ENCODE results near the gene NIPSNAP3A. TPM values are rescaled to one million over a fixed set of nuclear protein-coding genes. Genes with fewer than 3 reads are reported as not detected.

NIPSNAP3A gene
- total and polyA plus RNA-seq, 2 of the 8 experiments (the other 6 are each of a cell fraction or from before 2014, with no cell fraction given): 9.3 to 9.4 TPM

GRCh38 chr9:104778802-104779201 lies 31.3 kb downstream of the NIPSNAP3A start:
- H3K4me3 ChIP-seq (ENCODE audit: extremely low read depth in 1 of 4, insufficient read depth in 2 of 4, low read depth in 3 of 4, low read length in 4 of 4): no peak overlapping the region
- H2BK15ac ChIP-seq (ENCODE audit: low read length): no peak overlapping the region
- H3K4me2 ChIP-seq (ENCODE audit: insufficient read depth in 1 of 2, low read depth in 2 of 2, low read length in 2 of 2): no peak overlapping the region
- TF ChIP-seq CTBP2 (IDR thresholded peaks at IDR 0.05; ENCODE audit: borderline replicate concordance, insufficient read depth, insufficient read length, low read length) (no peak), KDM4A (IDR thresholded peaks at IDR 0.05; ENCODE audit: low read depth, low read length, severe bottlenecking) (no peak), GABPA (IDR thresholded peaks at IDR 0.05; ENCODE audit: borderline replicate concordance, insufficient read depth, low read length) (no peak), YY1 (IDR thresholded peaks at IDR 0.05; ENCODE audit: low read depth, low read length) (no peak), BACH1 (IDR thresholded peaks at IDR 0.05; ENCODE audit: low read length) (no peak), SP1 (IDR thresholded peaks at IDR 0.05; ENCODE audit: low read depth, low read length) (no peak), TEAD4 (IDR thresholded peaks at IDR 0.05; ENCODE audit: low read depth, low read length) (no peak), TCF12 (IDR thresholded peaks at IDR 0.05; ENCODE audit: low read depth, low read length) (no peak)
- TF ChIP-seq, protein P1, sequence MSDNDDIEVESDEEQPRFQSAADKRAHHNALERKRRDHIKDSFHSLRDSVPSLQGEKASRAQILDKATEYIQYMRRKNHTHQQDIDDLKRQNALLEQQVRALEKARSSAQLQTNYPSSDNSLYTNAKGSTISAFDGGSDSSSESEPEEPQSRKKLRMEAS (IDR thresholded peaks at IDR 0.05): no peak
- TF ChIP-seq, protein P2, sequence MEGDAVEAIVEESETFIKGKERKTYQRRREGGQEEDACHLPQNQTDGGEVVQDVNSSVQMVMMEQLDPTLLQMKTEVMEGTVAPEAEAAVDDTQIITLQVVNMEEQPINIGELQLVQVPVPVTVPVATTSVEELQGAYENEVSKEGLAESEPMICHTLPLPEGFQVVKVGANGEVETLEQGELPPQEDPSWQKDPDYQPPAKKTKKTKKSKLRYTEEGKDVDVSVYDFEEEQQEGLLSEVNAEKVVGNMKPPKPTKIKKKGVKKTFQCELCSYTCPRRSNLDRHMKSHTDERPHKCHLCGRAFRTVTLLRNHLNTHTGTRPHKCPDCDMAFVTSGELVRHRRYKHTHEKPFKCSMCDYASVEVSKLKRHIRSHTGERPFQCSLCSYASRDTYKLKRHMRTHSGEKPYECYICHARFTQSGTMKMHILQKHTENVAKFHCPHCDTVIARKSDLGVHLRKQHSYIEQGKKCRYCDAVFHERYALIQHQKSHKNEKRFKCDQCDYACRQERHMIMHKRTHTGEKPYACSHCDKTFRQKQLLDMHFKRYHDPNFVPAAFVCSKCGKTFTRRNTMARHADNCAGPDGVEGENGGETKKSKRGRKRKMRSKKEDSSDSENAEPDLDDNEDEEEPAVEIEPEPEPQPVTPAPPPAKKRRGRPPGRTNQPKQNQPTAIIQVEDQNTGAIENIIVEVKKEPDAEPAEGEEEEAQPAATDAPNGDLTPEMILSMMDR (IDR thresholded peaks at IDR 0.05; ENCODE audit: control extremely low read depth in 1 of 3, insufficient read depth in 1 of 3, low read depth in 1 of 3, low read length in 3 of 3): no peak
- no peak overlapping the region for H2BK5ac ChIP-seq (ENCODE audit: low read depth, low read length)
- no peak overlapping the region for H3K56ac ChIP-seq (replicated peaks; ENCODE audit: insufficient read length, low read depth, low read length)
- H3K23me2 ChIP-seq (ENCODE audit: low read depth, low read length): no peaks in the 10 kb centered on the region
- H3K27ac ChIP-seq (ENCODE audit: low read depth, low read length): no peak overlapping the region
- H3K79me2 ChIP-seq (ENCODE audit: control insufficient read depth in 1 of 2, insufficient read depth in 2 of 2, low read length in 2 of 2): no peaks in the 10 kb centered on the region
- H4K5ac ChIP-seq (ENCODE audit: insufficient read length, low read depth, low read length): no peak overlapping the region
- ChIA-PET CTCF (ENCODE audit: partially characterized antibody) (interaction anchor here (0.6 to 1.0 kb wide), 5 partner anchors 88 to 637 kb away, joined by 3 to 4 read pairs (median 3); no protein-coding TSS in a partner anchor), POLR2A (ENCODE audit: partially characterized antibody) (no interaction called here)
- no peaks in the 10 kb centered on the region for H4K20me1 ChIP-seq (replicated peaks in 1 of 2; ENCODE audit: control insufficient read depth in 1 of 2, insufficient read depth in 2 of 2, low read length in 2 of 2)
- no peak overlapping the region for H3K14ac ChIP-seq (ENCODE audit: insufficient read length)
- FAIRE-seq (no peak), DNase-seq (ENCODE audit: low read depth in 1 of 2, low spot score in 2 of 2) (no peak)
- no peak overlapping the region for H4K91ac ChIP-seq (replicated peaks; ENCODE audit: insufficient read length, low read length)
- no peaks in the 10 kb centered on the region for H3K27me3 ChIP-seq (replicated peaks in 1 of 4; ENCODE audit: control insufficient read depth in 3 of 4, extremely low read depth in 1 of 4, insufficient read depth in 3 of 4, low read length in 3 of 4)
- no peak overlapping the region for H3K9ac ChIP-seq (replicated peaks in 1 of 4; ENCODE audit: extremely low read depth in 1 of 4, low read depth in 3 of 4, low read length in 3 of 4)
- no peaks in the 10 kb centered on the region for H3K4me1 ChIP-seq (replicated peaks in 1 of 4; ENCODE audit: control insufficient read depth in 3 of 4, insufficient read depth in 4 of 4, low read length in 3 of 4)
- H3K79me1 ChIP-seq (ENCODE audit: low read depth, low read length): no peaks in the 10 kb centered on the region
- no peak overlapping the region for H2BK20ac ChIP-seq (ENCODE audit: low read length)
- no peak overlapping the region for H3K18ac ChIP-seq (ENCODE audit: extremely low read depth, low read length)
- no peak overlapping the region for H2AFZ ChIP-seq (ENCODE audit: low read length)
- H3K36me3 ChIP-seq (ENCODE audit: control insufficient read depth in 2 of 4, insufficient read depth in 4 of 4, low read length in 3 of 4): peaks cover 0 to 6% (median 3%) of the 10 kb centered on the region in 4 experiments; a peak in 2 of 8 replicates
- H4K8ac ChIP-seq (ENCODE audit: extremely low read depth, insufficient read depth, low read length): no peak overlapping the region
- H3K9me3 ChIP-seq (ENCODE audit: insufficient read depth in 2 of 2, low read depth in 1 of 2, low read length in 1 of 2): no peaks in the 10 kb centered on the region
- no peak overlapping the region for H2BK120ac ChIP-seq (replicated peaks; ENCODE audit: low read depth, low read length)
- H3K4ac ChIP-seq (replicated peaks; ENCODE audit: insufficient read length, low read depth, low read length): no peak overlapping the region
- 96% methylated on average over 4 of the region's 4 CpGs; no CpG with 5 or more reads in 1 of the 2 experiments for WGBS, 2 experiments (ENCODE audit: extremely low coverage in 1 of 2, insufficient coverage in 1 of 2, insufficient read length in 1 of 2, insufficient replicate concordance in 2 of 2, low coverage in 1 of 2, low lambda C conversion rate in 2 of 2, missing lambda C conversion rate in 1 of 2)
- H2BK12ac ChIP-seq (ENCODE audit: low read depth, low read length): no peak overlapping the region
- no peak overlapping the region for H3K23ac ChIP-seq (ENCODE audit: insufficient read length)
- H2AK5ac ChIP-seq (ENCODE audit: low read depth, low read length): no peak overlapping the region
